ENCODE results near the gene CDHR2. TPM values are rescaled to one million over a fixed set of nuclear protein-coding genes. Genes with fewer than 3 reads are reported as not detected.

CDHR2 gene
- total RNA-seq, 2 experiments from 2014 or later = 0.23 to 0.47 TPM

DNA sequence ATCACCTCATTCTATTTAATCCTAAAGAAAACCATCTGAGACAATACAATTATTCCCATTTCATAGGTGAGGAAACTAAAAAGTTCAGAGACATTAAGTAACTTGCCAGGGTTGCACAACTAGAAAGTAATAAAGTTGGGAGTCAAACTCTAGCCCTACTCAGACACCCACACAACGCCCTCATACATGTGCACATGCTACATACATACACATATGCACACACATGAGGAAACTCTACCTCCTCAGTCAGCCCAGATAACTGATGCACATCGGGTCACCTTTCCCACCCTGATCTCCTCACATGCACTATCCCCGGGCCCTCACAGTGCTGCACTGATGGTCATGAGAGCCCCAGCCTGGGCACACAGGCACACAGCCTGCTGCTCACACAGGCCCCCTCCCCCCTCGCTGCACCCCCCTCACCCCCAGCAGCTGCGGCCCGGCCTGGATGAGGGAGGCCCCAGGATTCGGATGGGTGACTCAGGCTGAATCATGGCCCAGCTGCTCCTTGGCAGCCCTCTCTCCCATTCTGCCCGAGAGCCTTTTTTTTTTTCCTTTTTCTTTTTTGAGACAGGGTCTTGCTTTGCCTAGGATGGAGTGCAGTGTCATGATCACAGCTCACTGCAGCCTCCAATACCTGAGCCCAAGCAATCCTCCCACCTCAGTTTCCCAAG lies 65.8 kb downstream of the CDHR2 start:
- H3K4me1 Mint-ChIP-seq (ENCODE audit: low read depth) = peaks cover 18% of the 10 kb centered on the region
- H3K9me3 Mint-ChIP-seq = no peaks in the 10 kb centered on the region
- no peaks in the 10 kb centered on the region for H3K36me3 Mint-ChIP-seq (ENCODE audit: low read depth)
- ChIA-PET CTCF (no interaction called here), POLR2A (no interaction called here)
- no peak for ATAC-seq
- no peak overlapping the region for H3K4me3 Mint-ChIP-seq
- no peak for TF ChIP-seq CTCF (IDR thresholded peaks at IDR 0.05)
- intact Hi-C loops (cut with micrococcal nuclease) = no loop called here
- H3K27ac Mint-ChIP-seq = no peak overlapping the region
- peaks cover 51% of the 10 kb centered on the region for H3K27me3 Mint-ChIP-seq
- no peak for DNase-seq

- H3K36me3 Mint-ChIP-seq (ENCODE audit: low read depth) = no peaks in the 10 kb centered on the region
- DNase-seq = no peak
- no peak overlapping the region for H3K27ac Mint-ChIP-seq
- POLR2A ChIA-PET = no interaction called here
- no peak for TF ChIP-seq CTCF (IDR thresholded peaks at IDR 0.05)
- H3K27me3 Mint-ChIP-seq = peaks cover 59% of the 10 kb centered on the region
- peaks cover 20% of the 10 kb centered on the region for H3K4me1 Mint-ChIP-seq (ENCODE audit: low read depth)
- intact Hi-C loops (cut with micrococcal nuclease) = no loop called here
- ATAC-seq = no peak
- no peak overlapping the region for H3K4me3 Mint-ChIP-seq
- CTCF ChIA-PET = interaction anchor here (0.7 kb wide), 1 partner anchor 19 kb away, joined by 3 read pairs; no protein-coding TSS in a partner anchor
- no peaks in the 10 kb centered on the region for H3K9me3 Mint-ChIP-seq
Measured at GRCh38 chr5:176616511-176616910, 67.4 kb downstream of the CDHR2 start.

DNA sequence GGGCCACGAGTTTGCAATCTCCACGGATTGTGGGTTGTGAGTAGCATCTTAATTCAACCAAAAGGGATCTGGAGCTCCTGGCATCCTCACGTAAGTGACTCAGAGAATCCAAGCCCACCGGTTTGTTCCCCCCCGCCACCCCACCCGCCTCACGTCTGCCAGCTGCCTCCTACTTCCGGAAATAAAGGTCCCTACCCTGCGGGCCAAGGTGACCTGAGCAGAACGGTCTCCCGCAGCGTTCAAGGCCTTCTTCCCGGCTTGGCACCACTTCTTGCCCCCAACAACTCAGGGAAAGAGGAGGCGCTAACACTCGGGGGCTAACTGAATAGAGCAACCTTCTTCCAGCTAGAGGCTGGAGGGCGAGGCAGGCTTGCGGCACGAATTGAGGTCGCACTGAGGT lies 69.6 kb downstream of the CDHR2 start:
- no peak overlapping the region for H3K4me3 Mint-ChIP-seq
- TF ChIP-seq CTCF (IDR thresholded peaks at IDR 0.05) = no peak
- H3K4me1 Mint-ChIP-seq (ENCODE audit: low read depth) = peaks cover 19% of the 10 kb centered on the region
- no peaks in the 10 kb centered on the region for H3K9me3 Mint-ChIP-seq
- no peak overlapping the region for H3K27ac Mint-ChIP-seq
- CTCF ChIA-PET = interaction anchor here (0.8 to 2.1 kb wide), 3 partner anchors 12 to 45 kb away, joined by 3 to 7 read pairs (median 3); partner anchors contain the start of genes EIF4E1B and SNCB
- DNase-seq = no peak
- POLR2A ChIA-PET = interaction anchor here (0.6 kb wide), 1 partner anchor 20 kb away, joined by 3 read pairs; no protein-coding TSS in a partner anchor
- intact Hi-C loops (cut with micrococcal nuclease) = no loop called here
- peaks cover 55% of the 10 kb centered on the region for H3K27me3 Mint-ChIP-seq
- ATAC-seq = no peak
- H3K36me3 Mint-ChIP-seq (ENCODE audit: low read depth) = no peaks in the 10 kb centered on the region

DNA sequence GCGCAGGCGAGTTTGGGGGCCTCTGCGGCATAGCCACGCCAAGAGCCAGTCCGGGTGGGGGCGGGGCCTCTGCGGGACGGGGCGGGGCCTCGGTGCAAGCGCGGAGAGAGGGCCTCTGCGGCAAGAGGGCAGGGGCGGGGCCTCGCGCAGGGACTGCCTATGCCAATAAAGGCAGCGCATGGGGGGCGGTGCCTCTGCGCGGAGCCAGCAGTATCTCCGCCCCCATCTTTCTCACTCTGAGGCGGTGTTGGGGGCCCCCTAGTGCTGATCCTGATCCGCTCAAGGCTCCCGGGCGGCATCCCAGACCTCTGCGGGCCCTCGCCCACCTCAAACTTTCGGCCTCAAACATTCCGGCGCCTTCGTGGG lies 70.0 kb downstream of the CDHR2 start:
- POLR2A ChIA-PET = interaction anchor here (0.6 kb wide), 1 partner anchor 19 kb away, joined by 3 read pairs; no protein-coding TSS in a partner anchor
- ATAC-seq = peak; percentile 100
- Mint-ChIP-seq H3K27ac (no peak overlapping the region), H3K36me3 (ENCODE audit: low read depth) (no peaks in the 10 kb centered on the region), H3K9me3 (no peaks in the 10 kb centered on the region), H3K4me3 (no peak overlapping the region), H3K27me3 (peaks cover 59% of the 10 kb centered on the region), H3K4me1 (ENCODE audit: low read depth) (peaks cover 19% of the 10 kb centered on the region)
- peak; percentile 73 for TF ChIP-seq CTCF (IDR thresholded peaks at IDR 0.05)
- DNase-seq = peak; percentile 95
- intact Hi-C loops (cut with micrococcal nuclease) = no loop called here
- CTCF ChIA-PET = interaction anchor here (0.8 to 2.1 kb wide), 3 partner anchors 12 to 46 kb away, joined by 3 to 7 read pairs (median 3); partner anchors contain the start of genes EIF4E1B and SNCB

GRCh38 chr5:176619569-176620332 lies 70.6 kb downstream of the CDHR2 start:
- no peaks in the 10 kb centered on the region for H3K36me3 Mint-ChIP-seq (ENCODE audit: low read depth)
- H3K9me3 Mint-ChIP-seq = no peaks in the 10 kb centered on the region
- ATAC-seq (no peak), DNase-seq (no peak)
- TF ChIP-seq CTCF (IDR thresholded peaks at IDR 0.05) = peak; percentile 49
- H3K4me1 Mint-ChIP-seq (ENCODE audit: low read depth) = peaks cover 19% of the 10 kb centered on the region
- H3K27ac Mint-ChIP-seq = no peak overlapping the region
- peak overlapping the region; percentile 5 for H3K4me3 Mint-ChIP-seq
- H3K27me3 Mint-ChIP-seq = peaks cover 60% of the 10 kb centered on the region
- intact Hi-C loops (cut with micrococcal nuclease) = no loop called here
- POLR2A ChIA-PET = no interaction called here
- CTCF ChIA-PET = no interaction called here

Measured in activated CD8-positive, alpha-beta T cell treated with anti-CD3 and anti-CD28 coated beads for 36 hours (primary cell).